Esophagus muscularis mucosa (tissue), 4 donors: ENCODE results near the gene EXOC6B. TPM values are rescaled to one million over a fixed set of nuclear protein-coding genes. Genes with fewer than 3 reads are reported as not detected.

Experiments
- DNase-seq: peaks from one replicate; pipeline ENCODE4 v3.0.0-alpha.2; 2017; ENCODE audit errors: extremely low spot score
- H3K27ac ChIP-seq, 4 donors: fragments of 200-600 bp; sonication (generic); replicated peaks in 1 of 4; 1 replicate in 3 of 4; 2 replicates in 1 of 4; pipeline ENCODE4 v1.5.1; 2016 to 2019; ENCODE audit warnings: mild to moderate bottlenecking in 1 of 4
- H3K27me3 ChIP-seq, 4 donors: fragments of 200-600 bp; sonication (generic); one replicate each; pipeline versions ENCODE4 v1.5.1 to v1.6.0; 2016 to 2019
- H3K36me3 ChIP-seq, 4 donors: fragments of 200-600 bp; sonication (generic); one replicate each; pipeline ENCODE4 v1.5.1; 2016 to 2019
- H3K4me1 ChIP-seq, 4 donors: fragments of 200-600 bp; sonication (generic); one replicate each; pipeline ENCODE4 v1.5.1; 2016 to 2019
- H3K4me3 ChIP-seq, 4 donors: fragments of 200-600 bp; sonication (generic); 1 replicate in 2 of 4; 2 replicates in 2 of 4; pipeline ENCODE4 v1.5.1; 2016 to 2019; ENCODE audit warnings: mild to moderate bottlenecking in 4 of 4, moderate library complexity in 1 of 4
- H3K9me3 ChIP-seq, 4 donors: fragments of 200-600 bp; sonication (generic); 1 replicate in 3 of 4; 2 replicates in 1 of 4; pipeline ENCODE4 v1.5.1; 2016 to 2019
- CTCF ChIP-seq, 3 experiments: fragments of 200-600 bp in 2 of 3; fragments of 450-650 bp in 1 of 3; sonication (generic) in 2 of 3; IDR thresholded peaks; one replicate each; pipeline ENCODE4 v1.5.1; 2017 to 2019; ENCODE audit warnings: antibody characterized with exemption in 3 of 3, mild to moderate bottlenecking in 2 of 3, moderate library complexity in 1 of 3
- EP300 ChIP-seq: sonication (generic); formaldehyde crosslinking; IDR thresholded peaks from one replicate; pipeline ENCODE4 v1.6.1; 2017; ENCODE audit warnings: antibody characterized with exemption
- POLR2A ChIP-seq: fragments of 450-650 bp; IDR thresholded peaks from one replicate; pipeline ENCODE4 v1.6.1; 2017; ENCODE audit warnings: antibody characterized with exemption, moderate library complexity, mild to moderate bottlenecking, low read depth
- POLR2AphosphoS5 ChIP-seq, 2 donors: sonication (generic); formaldehyde crosslinking; IDR thresholded peaks; one replicate each; pipeline ENCODE4 v1.6.1; 2017; ENCODE audit warnings: antibody characterized with exemption in 2 of 2
- WGBS: methylation state at CpG from one replicate; pipeline ENCODE4 v1.1.5; 2018; 5-methylcytosine and 5-hydroxymethylcytosine counted together
- intact Hi-C: fragments of 100-400 bp; cut with DNase I; formaldehyde crosslinking; loops from one replicate; pipeline ENCODE4 v1.15.1; 2023
- total RNA-seq, 4 donors: library from RNA; depleted of rRNA; stranded (reverse); fragments of >200 nt; gene quantifications; one replicate each; pipeline versions ENCODE4 v1.1.0 to v1.2.1, GENCODE V29; 2016

Gene EXOC6B
- total RNA-seq, 4 donors from 2014 or later, result 24.5 to 45.9 (median 37.4) TPM

- Histone ChIP-seq H3K36me3 (no peaks in the 10 kb centered on the region), H3K9me3 (no peaks in the 10 kb centered on the region), H3K4me3 (no peak overlapping the region), H3K27me3 (no peaks in the 10 kb centered on the region), H3K4me1 (peaks cover 0 to 7% (median 0%) of the 10 kb centered on the region in 4 donors), H3K27ac (no peak overlapping the region)
- intact Hi-C loops, result no loop called here
- WGBS, result 86% methylated on average over 3 of the region's 3 CpGs
- DNase-seq, result no peak
- no peak for TF ChIP-seq CTCF (IDR thresholded peaks at IDR 0.05)
Observed at GRCh38 chr2:72289736-72290135, 536.1 kb downstream of the EXOC6B start.

- WGBS, result 93% methylated on average over 2 of the region's 2 CpGs
- no peak for DNase-seq
- intact Hi-C loops, result no loop called here
- H3K36me3 ChIP-seq, result no peaks in the 10 kb centered on the region
- no peak overlapping the region for H3K4me3 ChIP-seq
- peaks cover 0 to 7% (median 0%) of the 10 kb centered on the region in 4 donors for H3K4me1 ChIP-seq
- no peaks in the 10 kb centered on the region for H3K9me3 ChIP-seq
- no peak overlapping the region for H3K27ac ChIP-seq
- TF ChIP-seq EP300 (no peak), POLR2A (no peak), CTCF (IDR thresholded peaks at IDR 0.05) (no peak), POLR2AphosphoS5 (IDR thresholded peaks at IDR 0.05) (no peak)
- H3K27me3 ChIP-seq, result no peaks in the 10 kb centered on the region
Observed at GRCh38 chr2:72289283-72289682, 536.5 kb downstream of the EXOC6B start.

- no peak overlapping the region for H3K27ac ChIP-seq
Observed at GRCh38 chr2:72278046-72278445, 547.8 kb downstream of the EXOC6B start.

GRCh38 chr2:72276876-72277275, 549.0 kb downstream of the EXOC6B start:
- Histone ChIP-seq H3K4me3 (no peak overlapping the region), H3K4me1 (peaks cover 6 to 16% (median 13%) of the 10 kb centered on the region in 4 donors), H3K27ac (no peak overlapping the region), H3K27me3 (no peaks in the 10 kb centered on the region), H3K36me3 (no peaks in the 10 kb centered on the region), H3K9me3 (no peaks in the 10 kb centered on the region)
- DNase-seq, result no peak
- TF ChIP-seq POLR2A (no peak), EP300 (no peak), CTCF (IDR thresholded peaks at IDR 0.05) (no peak), POLR2AphosphoS5 (IDR thresholded peaks at IDR 0.05) (no peak)
- intact Hi-C loops, result no loop called here
- 87% methylated on average over 1 of the region's 1 CpG for WGBS

More at GRCh38 chr2:72278046-72278445, 547.8 kb downstream of the EXOC6B start:
- H3K27me3 ChIP-seq, result no peaks in the 10 kb centered on the region
- no peaks in the 10 kb centered on the region for H3K36me3 ChIP-seq
- H3K4me1 ChIP-seq, result peaks cover 0 to 10% (median 6%) of the 10 kb centered on the region in 4 donors
- H3K4me3 ChIP-seq, result no peak overlapping the region
- no peak for DNase-seq
- no peaks in the 10 kb centered on the region for H3K9me3 ChIP-seq
- intact Hi-C loops, result no loop called here
- TF ChIP-seq POLR2A, result no peak
- TF ChIP-seq CTCF (IDR thresholded peaks at IDR 0.05), result no peak
- no peak for TF ChIP-seq EP300
- TF ChIP-seq POLR2AphosphoS5 (IDR thresholded peaks at IDR 0.05), result no peak

- H3K4me3 ChIP-seq, result no peak overlapping the region
Observed at GRCh38 chr2:72276356-72276755, 549.5 kb downstream of the EXOC6B start.

More at GRCh38 chr2:72276356-72276755, 549.5 kb downstream of the EXOC6B start:
- Histone ChIP-seq H3K9me3 (no peaks in the 10 kb centered on the region), H3K4me1 (peaks cover 12 to 22% (median 19%) of the 10 kb centered on the region in 4 donors), H3K27ac (no peak overlapping the region), H3K36me3 (no peaks in the 10 kb centered on the region), H3K27me3 (no peaks in the 10 kb centered on the region)
- no peak for TF ChIP-seq CTCF (IDR thresholded peaks at IDR 0.05)
- no peak for TF ChIP-seq POLR2AphosphoS5 (IDR thresholded peaks at IDR 0.05)
- DNase-seq, result no peak
- 86% methylated on average over 1 of the region's 1 CpG for WGBS
- intact Hi-C loops, result no loop called here
